SJSA1 (cell line): ENCODE results near the gene SRD5A1. TPM values are rescaled to one million over a fixed set of nuclear protein-coding genes. Genes with fewer than 3 reads are reported as not detected.

Source experiments
- DNase-seq, 2 experiments: peaks; one replicate each; pipeline ENCODE4 v3.0.0-alpha.2; 2015 to 2020; ENCODE audit warnings: low spot score in 2 of 2, low read depth in 1 of 2
- H3K27ac ChIP-seq: fragments of 250-450 bp; sonication (Bioruptor Pico); 2 replicates; pipeline ENCODE4 v1.5.1; 2020; ENCODE audit warnings: mild to moderate bottlenecking, moderate library complexity
- H3K27me3 ChIP-seq: fragments of 250-450 bp; sonication (Bioruptor Pico); replicated peaks from 2 replicates; pipeline ENCODE4 v1.5.1; 2020; ENCODE audit warnings: mild to moderate bottlenecking, moderate library complexity
- H3K36me3 ChIP-seq: fragments of 250-450 bp; sonication (Bioruptor Pico); 2 replicates; pipeline ENCODE4 v1.5.1; 2020; ENCODE audit warnings: mild to moderate bottlenecking
- H3K4me1 ChIP-seq: fragments of 250-450 bp; sonication (Bioruptor Pico); replicated peaks from 2 replicates; pipeline ENCODE4 v1.6.1; 2021; ENCODE audit warnings: mild to moderate bottlenecking
- H3K4me3 ChIP-seq: fragments of 250-450 bp; sonication (Bioruptor Pico); 2 replicates; pipeline ENCODE4 v1.5.1; 2020; ENCODE audit warnings: mild to moderate bottlenecking
- H3K9me3 ChIP-seq: fragments of 250-450 bp; sonication (Bioruptor Pico); replicated peaks from 2 replicates; pipeline ENCODE4 v1.5.1; 2020; ENCODE audit warnings: mild to moderate bottlenecking
- total RNA-seq: library from RNA; depleted of rRNA; stranded (reverse); fragments of >200 nt; shearing (Covaris generic); gene quantifications from 2 replicates; pipeline ENCODE4 v1.2.3, GENCODE V29; 2014

The SRD5A1 gene
- total RNA-seq, 1 experiment from 2014 or later, result 18.1 TPM

- no peak for DNase-seq
- H3K4me3 ChIP-seq, result no peak overlapping the region
- no peaks in the 10 kb centered on the region for H3K9me3 ChIP-seq
- no peaks in the 10 kb centered on the region for H3K4me1 ChIP-seq
- H3K36me3 ChIP-seq, result peaks cover 96% of the 10 kb centered on the region
- H3K27ac ChIP-seq, result no peak overlapping the region
- no peaks in the 10 kb centered on the region for H3K27me3 ChIP-seq
Observed at GRCh38 chr5:6615034-6615815, 18.0 kb upstream of the SRD5A1 start.

- DNase-seq, result no peak
- H3K36me3 ChIP-seq, result peaks cover 96% of the 10 kb centered on the region
- no peaks in the 10 kb centered on the region for H3K9me3 ChIP-seq
- H3K27ac ChIP-seq, result no peak overlapping the region
- H3K4me3 ChIP-seq, result no peak overlapping the region
- no peaks in the 10 kb centered on the region for H3K4me1 ChIP-seq
- H3K27me3 ChIP-seq, result no peaks in the 10 kb centered on the region
Observed at GRCh38 chr5:6616632-6617031, 16.6 kb upstream of the SRD5A1 start.

GRCh38 chr5:6623228-6623627, 10.0 kb upstream of the SRD5A1 start:
- DNase-seq, result no peak
- no peaks in the 10 kb centered on the region for H3K4me1 ChIP-seq
- no peaks in the 10 kb centered on the region for H3K9me3 ChIP-seq
- no peak overlapping the region for H3K27ac ChIP-seq
- peaks cover 100% of the 10 kb centered on the region for H3K36me3 ChIP-seq
- no peak overlapping the region for H3K4me3 ChIP-seq
- no peaks in the 10 kb centered on the region for H3K27me3 ChIP-seq

GRCh38 chr5:6623941-6624340, 9.3 kb upstream of the SRD5A1 start:
- H3K36me3 ChIP-seq, result peaks cover 100% of the 10 kb centered on the region
- DNase-seq, result no peak

GRCh38 chr5:6626508-6626907, 6.7 kb upstream of the SRD5A1 start:
- Histone ChIP-seq H3K4me1 (peaks cover 3% of the 10 kb centered on the region), H3K9me3 (no peaks in the 10 kb centered on the region), H3K27ac (no peak overlapping the region), H3K36me3 (peaks cover 100% of the 10 kb centered on the region), H3K4me3 (no peak overlapping the region), H3K27me3 (no peaks in the 10 kb centered on the region)
- no peak for DNase-seq

More at GRCh38 chr5:6623941-6624340, 9.3 kb upstream of the SRD5A1 start:
- Histone ChIP-seq H3K27ac (no peak overlapping the region), H3K4me1 (no peaks in the 10 kb centered on the region), H3K4me3 (no peak overlapping the region), H3K9me3 (no peaks in the 10 kb centered on the region), H3K27me3 (no peaks in the 10 kb centered on the region)

- no peaks in the 10 kb centered on the region for H3K27me3 ChIP-seq
- peaks cover 64% of the 10 kb centered on the region for H3K36me3 ChIP-seq
- H3K9me3 ChIP-seq, result no peaks in the 10 kb centered on the region
- no peak overlapping the region for H3K27ac ChIP-seq
- no peak overlapping the region for H3K4me3 ChIP-seq
- peaks cover 8% of the 10 kb centered on the region for H3K4me1 ChIP-seq
- no peak for DNase-seq
Observed at GRCh38 chr5:6631441-6631840, 1.8 kb upstream of the SRD5A1 start.

GRCh38 chr5:6632324-6632887, 834 bp upstream of the SRD5A1 start:
- peak in 1 of 2 experiments; percentile 57 for DNase-seq
- Histone ChIP-seq H3K4me1 (peaks cover 8% of the 10 kb centered on the region), H3K36me3 (peaks cover 54% of the 10 kb centered on the region), H3K4me3 (peak overlapping the region; percentile 88), H3K27ac (peak overlapping the region; percentile 100), H3K9me3 (no peaks in the 10 kb centered on the region), H3K27me3 (no peaks in the 10 kb centered on the region)

GRCh38 chr5:6633469-6634245, 417 bp downstream of the SRD5A1 start:
- DNase-seq, result peak; percentile 24 to 65
- peaks cover 42% of the 10 kb centered on the region for H3K36me3 ChIP-seq
- peaks cover 8% of the 10 kb centered on the region for H3K4me1 ChIP-seq
- H3K9me3 ChIP-seq, result no peaks in the 10 kb centered on the region
- H3K4me3 ChIP-seq, result peak overlapping the region; percentile 88
- no peaks in the 10 kb centered on the region for H3K27me3 ChIP-seq
- peak overlapping the region; percentile 100; the same call in 1 of the 2 replicates for H3K27ac ChIP-seq

GRCh38 chr5:6634306-6634705, 1.1 kb downstream of the SRD5A1 start:
- Histone ChIP-seq H3K4me3 (peak overlapping the region; percentile 88), H3K9me3 (no peaks in the 10 kb centered on the region), H3K4me1 (peaks cover 8% of the 10 kb centered on the region), H3K36me3 (peaks cover 35% of the 10 kb centered on the region), H3K27ac (no peak overlapping the region), H3K27me3 (no peaks in the 10 kb centered on the region)
- no peak for DNase-seq

GRCh38 chr5:6634788-6635430, 1.7 kb downstream of the SRD5A1 start:
- no peak for DNase-seq
- no peaks in the 10 kb centered on the region for H3K9me3 ChIP-seq
- H3K36me3 ChIP-seq, result peaks cover 29% of the 10 kb centered on the region
- peak overlapping the region; percentile 88; the same call in 1 of the 2 replicates for H3K4me3 ChIP-seq
- no peaks in the 10 kb centered on the region for H3K27me3 ChIP-seq
- peaks cover 8% of the 10 kb centered on the region for H3K4me1 ChIP-seq
- H3K27ac ChIP-seq, result no peak overlapping the region

GRCh38 chr5:6636293-6636692, 3.1 kb downstream of the SRD5A1 start:
- Histone ChIP-seq H3K4me1 (peaks cover 8% of the 10 kb centered on the region), H3K27ac (no peak overlapping the region), H3K27me3 (no peaks in the 10 kb centered on the region), H3K9me3 (no peaks in the 10 kb centered on the region), H3K4me3 (no peak overlapping the region), H3K36me3 (peaks cover 16% of the 10 kb centered on the region)
- no peak for DNase-seq

GRCh38 chr5:6637022-6637421, 3.8 kb downstream of the SRD5A1 start:
- Histone ChIP-seq H3K4me3 (no peak overlapping the region), H3K27me3 (no peaks in the 10 kb centered on the region), H3K9me3 (no peaks in the 10 kb centered on the region), H3K27ac (no peak overlapping the region), H3K36me3 (peaks cover 8% of the 10 kb centered on the region), H3K4me1 (peaks cover under 1% of the 10 kb centered on the region; the same call in 1 of the 2 replicates)
- DNase-seq, result no peak

GRCh38 chr5:6637590-6637989, 4.3 kb downstream of the SRD5A1 start:
- DNase-seq, result no peak
- peaks cover 3% of the 10 kb centered on the region for H3K36me3 ChIP-seq
- H3K4me3 ChIP-seq, result no peak overlapping the region
- no peaks in the 10 kb centered on the region for H3K9me3 ChIP-seq
- no peaks in the 10 kb centered on the region for H3K4me1 ChIP-seq
- no peaks in the 10 kb centered on the region for H3K27me3 ChIP-seq
- H3K27ac ChIP-seq, result no peak overlapping the region
